Esophagus (tissue), 2 donors: Measurements from ENCODE around the gene SMYD2. TPM values are rescaled to one million over a fixed set of nuclear protein-coding genes. Genes with fewer than 3 reads are reported as not detected.

ENCODE experiments used
- H3K27ac ChIP-seq, 2 donors: one replicate each; pipeline ENCODE4 v1.5.1; 2013; ENCODE audit warnings: low read depth in 2 of 2, mild to moderate bottlenecking in 2 of 2, inconsistent platforms in 1 of 2, low read length in 1 of 2, moderate library complexity in 1 of 2
- H3K27me3 ChIP-seq, 2 donors: one replicate each; pipeline ENCODE4 v1.6.1; 2013; ENCODE audit warnings: low read length in 2 of 2, control low read depth in 1 of 2, mild to moderate bottlenecking in 1 of 2; ENCODE audit not compliant: insufficient read depth in 2 of 2, control insufficient read depth in 1 of 2
- H3K36me3 ChIP-seq, 2 donors: one replicate each; pipeline ENCODE4 v1.6.1; 2013; ENCODE audit warnings: low read length in 1 of 2; ENCODE audit not compliant: control insufficient read depth in 2 of 2, insufficient read depth in 2 of 2
- H3K4me1 ChIP-seq, 2 donors: one replicate each; pipeline ENCODE4 v1.6.1; 2013; ENCODE audit warnings: low read length in 1 of 2; ENCODE audit not compliant: control insufficient read depth in 2 of 2, insufficient read depth in 2 of 2
- H3K4me3 ChIP-seq, 2 donors: one replicate each; pipeline ENCODE4 v1.5.1; 2013; ENCODE audit warnings: low read length in 2 of 2, mild to moderate bottlenecking in 2 of 2, low read depth in 1 of 2, moderate library complexity in 1 of 2
- H3K9me3 ChIP-seq, 2 donors: one replicate each; pipeline ENCODE4 v1.6.1; 2013; ENCODE audit warnings: mild to moderate bottlenecking in 2 of 2, low read depth in 1 of 2, low read length in 1 of 2, moderate library complexity in 1 of 2; ENCODE audit not compliant: control insufficient read depth in 2 of 2, insufficient read depth in 1 of 2
- WGBS, 2 donors: extraction: QIAGEN DNeasy Blood & Tissue Kit; methylation state at CpG; one replicate each; pipeline ENCODE4 v1.1.7; 2013; 5-methylcytosine and 5-hydroxymethylcytosine counted together
- polyA plus RNA-seq, 2 donors: library from polyadenylated mRNA; stranded (reverse); fragments of 200-250 nt; gene quantifications; one replicate each; pipeline ENCODE4 v1.2.3, GENCODE V29; 2013
- donor health status: healthy with polysubstance abuse.
- donor health status: Bipolar disorder and iron deficiency.

SMYD2 gene
- polyA plus RNA-seq, 2 donors, result 17.5 to 20.4 TPM

DNA sequence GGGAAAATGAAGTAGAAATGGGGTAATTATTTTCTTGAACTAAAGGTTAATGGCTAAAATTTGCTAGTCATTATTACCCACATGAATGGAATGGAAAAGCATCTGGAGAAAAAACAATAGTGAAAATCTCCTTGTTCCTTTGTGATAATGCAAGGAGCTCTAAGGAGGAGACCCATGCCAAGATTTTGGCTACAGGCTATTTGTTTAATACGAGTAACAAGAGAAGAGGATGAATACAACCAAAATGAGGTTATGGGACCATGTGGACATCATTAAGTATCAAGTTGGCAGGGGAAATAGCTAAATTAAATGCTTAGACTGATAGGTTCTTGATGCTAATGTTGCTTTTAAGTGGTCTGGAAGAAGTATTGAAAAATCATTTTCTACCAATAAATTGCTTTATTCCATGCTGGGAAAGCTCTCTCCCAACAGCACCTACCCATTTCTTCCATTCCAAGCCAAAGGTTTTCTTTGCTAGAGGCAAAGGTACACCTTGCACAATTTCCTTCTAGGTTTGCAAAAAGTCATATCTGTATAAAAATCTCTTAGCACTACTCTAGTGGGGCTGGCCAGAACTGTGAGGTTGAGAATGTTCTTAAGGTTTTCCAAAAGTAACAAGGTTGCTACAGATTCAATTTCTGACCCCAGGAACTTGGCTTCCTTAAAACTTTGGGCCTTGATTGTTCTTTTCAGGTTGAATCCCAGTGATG is 100.2 kb downstream of the SMYD2 start:
- Histone ChIP-seq H3K4me1 (no peaks in the 10 kb centered on the region), H3K9me3 (no peaks in the 10 kb centered on the region), H3K36me3 (peaks cover 0 to 15% of the 10 kb centered on the region in 2 donors), H3K27ac (no peak overlapping the region), H3K27me3 (no peaks in the 10 kb centered on the region), H3K4me3 (no peak overlapping the region)
- 41 to 68% methylated on average over 1 of the region's 1 CpG for WGBS, 2 donors

DNA sequence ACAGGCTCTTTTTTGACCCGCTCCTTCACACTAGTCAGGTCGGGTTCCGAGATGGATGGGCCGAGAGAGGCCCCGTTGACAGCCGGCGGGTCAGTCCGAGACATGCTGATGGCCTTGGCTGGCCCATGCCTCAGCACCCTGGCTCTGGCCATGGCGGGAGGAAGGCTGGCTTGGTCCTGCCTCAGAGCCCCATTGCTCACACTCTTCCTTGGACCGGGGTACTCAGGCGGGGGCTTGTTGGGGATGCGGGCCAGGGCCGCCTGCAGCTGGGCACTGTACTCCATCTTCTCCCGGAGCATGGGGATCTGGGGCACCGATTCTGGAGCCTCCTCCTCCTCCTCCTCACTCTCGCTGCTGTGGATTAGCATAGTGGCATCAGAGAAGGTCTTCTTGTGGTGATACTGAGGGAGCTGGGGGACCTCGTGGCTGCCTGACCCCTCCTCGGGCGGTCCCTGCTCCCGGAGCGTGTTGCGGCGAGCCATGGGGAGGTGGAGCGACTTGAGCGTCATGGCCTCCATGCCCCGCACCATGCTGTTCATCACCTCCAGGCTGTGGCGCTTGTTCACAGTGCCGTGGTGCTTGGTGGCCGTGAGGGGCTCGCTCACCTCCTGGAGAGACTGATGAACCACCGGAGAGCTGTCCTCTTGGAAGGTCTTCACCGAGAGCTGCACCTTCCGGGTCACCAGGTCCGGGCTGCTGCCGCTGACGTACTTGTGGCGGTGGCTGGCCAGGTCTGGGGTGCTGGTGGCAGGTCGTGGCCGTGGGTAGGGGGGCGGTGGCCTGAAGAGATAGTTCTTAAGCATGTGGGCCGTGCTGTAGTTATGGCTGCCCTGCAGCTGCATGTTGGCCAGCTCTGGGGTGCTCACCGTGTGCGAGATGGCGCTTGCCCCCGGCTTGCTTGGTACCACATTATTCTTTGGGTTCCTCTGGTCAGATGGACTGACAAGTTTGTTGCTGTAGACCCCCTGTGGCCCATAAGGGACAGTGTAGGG is 102.7 kb downstream of the SMYD2 start:
- Histone ChIP-seq H3K9me3 (no peaks in the 10 kb centered on the region), H3K27ac (no peak overlapping the region), H3K27me3 (no peaks in the 10 kb centered on the region), H3K36me3 (peaks cover 0 to 18% of the 10 kb centered on the region in 2 donors), H3K4me1 (no peaks in the 10 kb centered on the region), H3K4me3 (no peak overlapping the region)
- WGBS, 2 donors, result 95 to 96% methylated on average over 45 of the region's 45 CpGs

DNA sequence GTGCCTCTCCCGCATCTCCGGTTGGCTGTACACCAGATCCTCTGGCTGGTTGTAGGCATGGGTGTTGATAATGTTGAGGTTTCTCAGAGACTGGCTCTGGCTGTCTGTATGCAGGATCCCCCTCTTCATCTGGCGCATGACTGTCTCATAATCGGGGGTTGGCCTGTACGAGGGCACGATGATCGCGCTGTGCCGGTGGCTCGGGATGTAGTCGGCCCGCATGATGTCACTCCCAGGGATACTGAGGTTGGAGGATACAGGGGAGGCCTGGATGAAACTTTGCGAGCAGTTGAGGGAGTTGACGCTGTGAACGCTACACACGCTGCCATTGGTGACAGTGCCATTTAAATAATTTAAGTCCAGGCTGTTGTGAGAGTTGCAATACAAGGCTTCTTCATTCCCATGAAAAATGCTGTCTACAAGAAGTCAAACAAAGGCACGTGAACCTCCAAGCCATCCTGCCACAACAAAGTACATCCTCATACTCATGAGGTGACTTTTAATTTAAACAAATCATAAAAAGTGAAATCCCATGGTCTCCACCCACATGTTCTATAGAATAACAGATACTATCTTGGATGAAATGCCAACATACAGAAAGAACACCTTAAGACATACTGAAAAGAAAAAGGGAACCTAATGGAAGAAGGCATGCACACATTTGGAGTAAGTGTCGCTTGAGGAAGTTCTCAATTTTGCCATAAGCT is 103.6 kb downstream of the SMYD2 start:
- no peak overlapping the region for H3K4me3 ChIP-seq
- H3K27ac ChIP-seq, result no peak overlapping the region
- H3K36me3 ChIP-seq, result peaks cover 0 to 18% of the 10 kb centered on the region in 2 donors
- no peaks in the 10 kb centered on the region for H3K9me3 ChIP-seq
- no peaks in the 10 kb centered on the region for H3K27me3 ChIP-seq
- WGBS, 2 donors, result 97% methylated on average over 18 of the region's 18 CpGs
- H3K4me1 ChIP-seq, result no peaks in the 10 kb centered on the region

DNA sequence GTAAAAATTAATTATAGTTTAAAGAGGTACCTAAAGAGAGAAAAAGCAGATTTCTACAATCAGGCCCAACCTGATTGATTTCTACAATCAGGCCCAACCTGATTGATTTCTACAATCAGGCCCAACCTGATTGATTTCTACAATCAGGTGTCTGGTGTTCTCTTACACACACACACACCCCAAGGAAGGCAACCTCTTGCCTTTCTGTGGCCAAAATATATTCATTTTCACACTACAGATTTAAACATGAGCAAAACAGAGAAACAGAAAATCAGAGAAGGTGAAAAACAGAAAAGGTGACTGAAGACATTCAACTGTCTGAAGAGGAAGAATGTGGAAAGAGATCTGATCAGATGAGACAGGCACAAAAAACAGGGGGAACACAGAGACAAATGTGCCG is 104.5 kb downstream of the SMYD2 start:
- WGBS, 2 donors, result 93 to 98% methylated on average over 1 of the region's 1 CpG
- Histone ChIP-seq H3K36me3 (peaks cover 0 to 19% of the 10 kb centered on the region in 2 donors), H3K4me1 (no peaks in the 10 kb centered on the region), H3K27me3 (no peaks in the 10 kb centered on the region), H3K9me3 (no peaks in the 10 kb centered on the region), H3K27ac (no peak overlapping the region), H3K4me3 (no peak overlapping the region)

DNA sequence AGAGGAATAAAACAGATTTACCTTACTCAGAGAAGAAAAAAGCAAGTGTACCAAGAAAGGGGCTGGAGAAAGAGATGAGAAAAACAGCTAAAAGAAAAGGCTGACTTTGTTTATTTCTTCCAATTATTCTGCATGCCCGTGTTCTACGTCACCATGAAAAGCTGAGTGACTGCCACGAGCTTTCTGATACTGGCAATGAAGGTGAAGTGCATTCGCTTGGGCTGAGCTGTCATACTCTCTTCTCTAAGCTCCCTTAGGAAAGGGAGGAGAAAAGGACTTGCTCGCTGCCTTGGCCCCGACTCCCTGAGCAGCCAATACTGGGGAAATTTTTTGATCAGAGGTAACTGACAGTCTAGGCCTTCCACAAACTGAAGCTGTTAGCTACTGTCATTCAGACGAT is 105.4 kb downstream of the SMYD2 start:
- no peak overlapping the region for H3K4me3 ChIP-seq
- WGBS, 2 donors, result 90 to 94% methylated on average over 7 of the region's 7 CpGs
- H3K36me3 ChIP-seq, result peaks cover 0 to 21% of the 10 kb centered on the region in 2 donors
- H3K27ac ChIP-seq, result no peak overlapping the region
- no peaks in the 10 kb centered on the region for H3K27me3 ChIP-seq
- H3K9me3 ChIP-seq, result no peaks in the 10 kb centered on the region
- no peaks in the 10 kb centered on the region for H3K4me1 ChIP-seq
